Measurements from ENCODE around the gene SLC22A25. TPM values are rescaled to one million over a fixed set of nuclear protein-coding genes. Genes with fewer than 3 reads are reported as not detected.
"Not testable (repeated sequence)": the region's sequence is repeated elsewhere in the genome, so short reads cannot be mapped to it uniquely, and the experiment has no call there.

SLC22A25 gene
- polyA plus RNA-seq, 4 donors = not detected

DNA sequence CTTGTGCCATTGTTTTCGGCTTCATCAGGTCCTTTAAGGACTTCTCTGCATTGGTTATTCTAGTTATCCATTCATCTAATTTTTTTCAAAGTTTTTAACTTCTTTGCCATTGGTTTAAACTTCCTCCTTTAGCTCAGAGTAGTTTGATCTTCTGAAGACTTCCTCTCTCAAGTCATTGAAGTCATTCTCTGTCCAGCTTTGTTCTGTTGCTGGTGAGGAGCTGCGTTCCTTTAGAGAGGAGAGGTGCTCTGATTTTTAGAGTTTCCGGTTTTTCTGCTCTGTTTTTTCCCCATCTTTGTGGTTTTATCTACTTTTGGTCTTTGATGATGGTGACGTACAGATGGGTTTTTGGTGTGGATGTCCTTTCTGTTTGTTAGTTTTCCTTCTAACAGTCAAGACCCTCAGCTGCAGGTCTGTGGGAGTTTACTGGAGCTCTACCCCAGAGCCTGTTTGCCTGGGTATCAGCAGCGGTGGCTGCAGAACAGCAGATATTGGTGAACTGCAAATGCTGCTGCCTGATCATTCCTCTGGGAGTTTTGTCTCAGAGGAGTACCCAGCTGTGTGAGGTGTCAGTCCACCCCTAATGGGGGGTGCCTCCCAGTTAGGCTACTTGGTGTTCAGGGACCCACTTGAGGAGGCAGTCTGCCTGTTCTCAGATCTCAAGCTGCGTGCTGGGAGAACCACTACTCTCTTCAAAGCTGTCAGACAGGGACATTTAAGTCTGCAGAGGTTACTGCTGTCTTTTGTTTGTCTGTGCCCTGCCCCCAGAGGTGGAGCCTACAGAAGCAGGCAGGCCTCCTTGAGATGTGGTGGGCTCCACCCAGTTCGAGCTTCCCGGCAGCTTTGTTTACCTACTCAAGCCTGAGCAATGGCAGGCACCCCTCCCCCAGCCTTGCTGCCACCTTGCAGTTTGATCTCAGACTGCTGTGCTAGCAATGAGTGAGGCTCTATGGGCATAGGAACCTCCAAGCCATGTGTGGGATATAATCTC lies 7.6 kb downstream of the SLC22A25 start:
- not testable (repeated sequence) for DNase-seq (ENCODE audit: low read depth in 4 of 4, low spot score in 3 of 4)

DNA sequence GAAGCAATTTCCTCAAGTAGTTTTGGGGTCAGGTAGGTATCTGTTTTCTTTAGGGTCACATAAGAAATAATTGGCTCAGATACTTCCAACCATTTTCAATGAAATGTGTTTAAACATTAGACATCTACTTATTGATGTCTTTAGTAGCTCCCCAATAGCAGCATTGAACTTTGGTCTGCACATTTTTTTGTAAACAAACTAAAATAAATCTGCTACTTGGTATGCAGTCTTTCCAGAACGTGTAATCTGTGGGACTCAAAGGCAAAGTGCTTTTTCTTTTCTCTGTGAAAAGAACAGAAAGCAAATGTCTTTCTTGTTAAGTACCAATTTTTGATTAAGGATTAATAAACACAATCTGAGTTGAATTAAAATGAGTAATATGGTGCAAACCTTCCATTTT lies 13.6 kb downstream of the SLC22A25 start:
- DNase-seq (ENCODE audit: low read depth in 4 of 4, low spot score in 3 of 4) = no peak

DNA sequence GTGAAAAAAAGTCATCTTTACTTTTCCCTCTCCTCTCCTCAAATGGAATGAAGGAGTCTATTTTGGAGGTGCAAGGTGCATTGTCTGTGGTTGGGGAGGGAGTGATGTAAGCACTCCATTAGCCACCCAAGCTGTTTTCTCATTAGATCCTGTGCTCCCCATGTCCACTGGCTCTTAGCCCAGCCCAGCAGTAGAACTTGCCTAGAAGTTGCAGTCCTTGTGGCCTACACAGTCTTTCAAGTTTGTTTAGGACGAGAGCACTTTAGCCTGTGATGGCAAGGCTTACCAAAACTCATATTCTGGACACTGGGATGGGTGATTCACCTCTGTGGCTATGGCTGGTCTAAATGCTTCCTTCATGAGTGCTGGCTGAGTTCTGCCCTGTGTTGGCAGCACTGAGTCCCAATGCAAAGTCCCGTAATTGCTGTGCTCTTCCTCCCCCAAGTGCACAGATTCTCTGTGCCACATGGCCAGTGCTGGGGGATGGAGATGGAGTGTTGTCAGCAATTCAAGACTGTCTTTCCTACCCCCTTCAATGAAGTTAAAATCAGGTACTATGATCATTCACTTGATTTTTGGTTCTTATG lies 15.8 kb downstream of the SLC22A25 start:
- no peak for DNase-seq (ENCODE audit: low read depth in 4 of 4, low spot score in 3 of 4)

DNA sequence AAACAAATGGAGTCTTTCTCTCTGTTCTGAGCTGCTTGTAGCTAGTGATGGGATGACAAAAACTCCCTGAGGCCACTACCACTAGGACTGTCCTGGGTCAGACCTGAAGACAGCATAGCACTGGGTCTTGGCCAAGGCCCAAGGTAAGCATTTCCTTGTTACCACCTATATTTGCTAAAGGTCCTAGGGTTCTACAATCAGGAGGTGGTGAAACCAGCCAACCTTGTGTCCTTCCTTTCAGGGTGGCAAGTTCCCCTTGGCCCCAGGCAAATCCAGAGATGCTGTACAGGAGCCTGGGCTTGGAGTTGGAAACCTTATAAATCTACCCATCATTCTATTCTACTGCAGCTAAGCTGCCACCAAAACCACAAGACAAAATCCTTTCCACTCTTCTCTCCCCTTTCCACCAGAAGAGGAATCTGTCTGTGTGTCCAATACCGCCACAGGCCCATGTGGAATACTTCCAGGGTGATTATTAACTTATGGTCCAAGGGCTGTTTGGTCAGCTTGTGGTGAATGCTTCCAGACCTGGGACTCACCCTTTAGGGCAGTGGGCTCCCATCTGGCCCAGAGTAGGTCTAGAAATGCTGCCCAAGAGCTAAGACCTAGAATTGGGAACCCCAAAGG lies 16.8 kb downstream of the SLC22A25 start:
- DNase-seq (ENCODE audit: low read depth in 4 of 4, low spot score in 3 of 4) = no peak

DNA sequence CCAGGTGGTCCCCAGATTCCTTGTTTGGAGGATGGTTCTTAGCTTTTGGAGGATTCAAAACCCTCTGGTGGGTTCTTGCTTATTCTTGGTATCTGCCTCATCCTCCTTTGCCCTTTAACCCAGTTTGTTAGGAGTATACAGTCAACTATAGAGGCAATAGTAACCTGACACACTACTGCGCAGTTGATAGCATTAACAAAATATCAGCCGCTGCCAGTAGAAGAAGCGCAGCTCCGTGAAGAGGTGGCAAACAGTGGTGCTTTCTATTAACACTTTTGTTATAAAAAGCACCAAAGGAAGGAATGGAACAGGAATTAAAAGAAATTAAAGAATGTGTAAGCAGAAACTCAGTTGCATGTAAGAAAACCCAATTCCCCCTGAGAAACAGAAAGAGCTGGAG lies 29.3 kb downstream of the SLC22A25 start:
- no peak for DNase-seq (ENCODE audit: low read depth in 4 of 4, low spot score in 3 of 4)

DNA sequence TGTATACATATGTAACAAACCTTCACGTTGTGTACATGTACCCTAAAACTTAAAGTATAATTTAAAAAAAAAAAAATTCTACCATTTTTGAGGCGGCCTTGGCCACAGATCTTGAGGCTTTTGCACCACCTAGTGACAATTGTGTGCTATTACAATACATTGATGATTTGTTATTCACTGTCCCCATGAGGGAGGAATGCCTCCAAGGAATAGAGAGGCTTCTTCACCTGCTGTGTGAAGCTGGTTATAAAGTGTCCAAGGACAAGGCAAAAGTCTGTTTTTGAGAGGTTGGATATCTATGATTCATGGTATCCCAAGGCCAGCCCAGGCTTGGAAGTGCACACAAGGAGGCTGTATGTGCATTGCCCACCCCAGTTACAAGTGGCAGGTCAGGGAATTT lies 30.7 kb downstream of the SLC22A25 start:
- DNase-seq (ENCODE audit: low read depth in 4 of 4, low spot score in 3 of 4) = no peak

DNA sequence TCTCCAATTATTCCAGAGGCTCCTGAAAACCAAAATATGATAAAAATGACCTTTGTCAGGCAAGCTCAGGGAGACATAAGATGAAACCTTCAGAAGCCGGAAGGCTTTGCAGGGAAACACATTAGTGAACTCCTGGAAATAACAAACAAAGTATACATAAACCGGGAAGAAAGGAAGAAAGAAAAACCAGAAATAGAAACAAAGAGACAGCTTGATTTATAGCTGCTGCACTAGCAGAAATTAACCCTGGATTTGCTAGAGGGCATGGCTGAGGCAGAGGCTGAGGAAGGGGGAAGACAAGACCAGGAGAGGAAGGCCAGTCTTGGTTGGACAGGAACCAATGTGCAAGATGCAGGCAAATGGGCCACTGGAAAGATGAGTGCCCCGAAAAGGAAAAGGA lies 33.3 kb downstream of the SLC22A25 start:
- DNase-seq (ENCODE audit: low read depth in 4 of 4, low spot score in 3 of 4) = no peak

Other genes with a start within 250 kb of the SLC22A25 start
- gene SLC22A8, start 227.8 kb downstream of the SLC22A25 start, polyA plus RNA-seq (ENCODE audit: insufficient read length in 4 of 4) = 10 to 100 TPM; 33.7 to 58.1 (median 46.7) TPM
- under 1 TPM; 0.14 to 0.86 (median 0.35) TPM for gene SLC22A24, start 99.4 kb downstream of the SLC22A25 start, polyA plus RNA-seq (ENCODE audit: insufficient read length in 4 of 4)
- gene SLC22A9, start 126.2 kb upstream of the SLC22A25 start, polyA plus RNA-seq (ENCODE audit: insufficient read length in 4 of 4) = under 1 TPM in 2 of 4 donors, not detected in 2; 0.05 to 0.13 TPM
- under 1 TPM; 0.53 to 0.86 (median 0.68) TPM for gene PLAAT5, start 247.6 kb upstream of the SLC22A25 start, polyA plus RNA-seq (ENCODE audit: insufficient read length in 4 of 4)

All from right renal pelvis (tissue), 4 donors.